Testis (tissue), 3 donors: ENCODE results near the gene MYO15A. TPM values are rescaled to one million over a fixed set of nuclear protein-coding genes. Genes with fewer than 3 reads are reported as not detected.

Source experiments
- DNase-seq: peaks from one replicate; pipeline ENCODE4 v3.0.0-alpha.2; 2019
- H3K27ac ChIP-seq, 2 donors: fragments of 200-600 bp; sonication (generic); one replicate each; pipeline ENCODE4 v1.5.1; 2019
- H3K27me3 ChIP-seq: fragments of 200-600 bp; sonication (generic); one replicate; pipeline ENCODE4 v1.5.1; 2019
- H3K36me3 ChIP-seq: fragments of 200-600 bp; sonication (generic); one replicate; pipeline ENCODE4 v1.5.1; 2017; ENCODE audit warnings: low read depth; ENCODE audit errors: missing control alignments
- H3K4me1 ChIP-seq: fragments of 200-600 bp; sonication (generic); one replicate; pipeline ENCODE4 v1.5.1; 2019
- H3K4me3 ChIP-seq, 2 donors: fragments of 200-600 bp; sonication (generic); one replicate each; pipeline ENCODE4 v1.5.1; 2017 to 2019
- H3K9me3 ChIP-seq: fragments of 200-600 bp; sonication (generic); one replicate; pipeline ENCODE4 v1.5.1; 2017
- CTCF ChIP-seq, 3 experiments: fragments of 450-650 bp in 2 of 3; fragments of 200-600 bp in 1 of 3; sonication (generic) in 1 of 3; IDR thresholded peaks; one replicate each; pipeline ENCODE4 v1.5.1; 2016 to 2019; ENCODE audit warnings: antibody characterized with exemption in 3 of 3, mild to moderate bottlenecking in 2 of 3, moderate library complexity in 1 of 3
- POLR2A ChIP-seq: fragments of 450-650 bp; IDR thresholded peaks from one replicate; pipeline ENCODE4 v1.6.1; 2017; ENCODE audit warnings: antibody characterized with exemption, mild to moderate bottlenecking, moderate library complexity
- whole genome bisulfite sequencing, 2 donors: methylation state at CpG; one replicate each; pipeline ENCODE4 v1.1.5; 2018; 5-methylcytosine and 5-hydroxymethylcytosine counted together
- intact Hi-C: fragments of 100-400 bp; cut with DNase I; formaldehyde crosslinking; loops from one replicate; pipeline ENCODE4 v1.15.1; 2023; ENCODE audit warnings: low total_unique reads
- polyA plus RNA-seq: library from polyadenylated mRNA; stranded (reverse); fragments of 350-450 nt; fragmentation: Illumina TruSeq; extraction: RNeasy Lipid Tissue Mini Kit (QIAGEN cat#74804); gene quantifications from one replicate; pipeline ENCODE4 v1.2.3, GENCODE V29; 2014; ENCODE audit warnings: low read depth, low replicate concordance; ENCODE audit not compliant: insufficient read depth
- total RNA-seq, 2 donors: library from RNA; depleted of rRNA; stranded (reverse); fragments of >200 nt; gene quantifications; one replicate each; pipeline ENCODE4 v1.2.3, GENCODE V29; 2016

MYO15A gene
- total and polyA plus RNA-seq, 3 donors from 2014 or later = 18.6 to 30.2 (median 21.7) TPM

- TF ChIP-seq POLR2A = no peak
- no peak for TF ChIP-seq CTCF (IDR thresholded peaks at IDR 0.05)
- H3K9me3 ChIP-seq = no peaks in the 10 kb centered on the region
- 72 to 75% methylated on average over 15 of the region's 15 CpGs for WGBS, 2 donors
- intact Hi-C loops = no loop called here
- H3K36me3 ChIP-seq = no peaks in the 10 kb centered on the region
- peak; percentile 57 for DNase-seq
- no peaks in the 10 kb centered on the region for H3K4me1 ChIP-seq
- no peak overlapping the region for H3K4me3 ChIP-seq
- no peaks in the 10 kb centered on the region for H3K27me3 ChIP-seq
- H3K27ac ChIP-seq = no peak overlapping the region
These were observed 14.7 kb upstream of the MYO15A start for GRCh38 chr17:18093616-18094408.

GRCh38 chr17:18094409-18094807 is 14.1 kb upstream of the MYO15A start:
- Histone ChIP-seq H3K9me3 (no peaks in the 10 kb centered on the region), H3K27ac (no peak overlapping the region), H3K27me3 (no peaks in the 10 kb centered on the region), H3K36me3 (no peaks in the 10 kb centered on the region), H3K4me1 (no peaks in the 10 kb centered on the region), H3K4me3 (no peak overlapping the region)
- TF ChIP-seq POLR2A (no peak), CTCF (IDR thresholded peaks at IDR 0.05) (no peak)
- intact Hi-C loops = no loop called here
- WGBS, 2 donors = 94 to 97% methylated on average over 10 of the region's 10 CpGs
- no peak for DNase-seq

- no peaks in the 10 kb centered on the region for H3K27me3 ChIP-seq
- no peaks in the 10 kb centered on the region for H3K4me1 ChIP-seq
- H3K27ac ChIP-seq = no peak overlapping the region
- intact Hi-C loops = no loop called here
- H3K9me3 ChIP-seq = no peaks in the 10 kb centered on the region
- DNase-seq = no peak
- WGBS, 2 donors = 87 to 100% methylated on average over 2 to 14 of the region's 14 CpGs
- no peaks in the 10 kb centered on the region for H3K36me3 ChIP-seq
- H3K4me3 ChIP-seq = no peak overlapping the region
- no peak for TF ChIP-seq CTCF (IDR thresholded peaks at IDR 0.05)
These were observed 9.0 kb upstream of the MYO15A start for GRCh38 chr17:18099516-18099915.

- intact Hi-C loops = no loop called here
- WGBS, 2 donors = 80 to 86% methylated on average over 7 to 10 of the region's 10 CpGs
- H3K27me3 ChIP-seq = no peaks in the 10 kb centered on the region
- TF ChIP-seq CTCF (IDR thresholded peaks at IDR 0.05) (no peak), POLR2A (no peak)
- DNase-seq = no peak
- no peaks in the 10 kb centered on the region for H3K9me3 ChIP-seq
- H3K36me3 ChIP-seq = no peaks in the 10 kb centered on the region
- no peak overlapping the region for H3K4me3 ChIP-seq
- H3K4me1 ChIP-seq = no peaks in the 10 kb centered on the region
- H3K27ac ChIP-seq = no peak overlapping the region
These were observed 7.9 kb upstream of the MYO15A start for GRCh38 chr17:18100616-18101015.

- Histone ChIP-seq H3K36me3 (no peaks in the 10 kb centered on the region), H3K4me1 (no peaks in the 10 kb centered on the region), H3K9me3 (no peaks in the 10 kb centered on the region), H3K27ac (no peak overlapping the region), H3K27me3 (no peaks in the 10 kb centered on the region), H3K4me3 (no peak overlapping the region)
- TF ChIP-seq CTCF (IDR thresholded peaks at IDR 0.05) = no peak
- intact Hi-C loops = no loop called here
- WGBS, 2 donors = 69 to 90% methylated on average over 7 to 9 of the region's 9 CpGs
- DNase-seq = no peak
These were observed 6.7 kb upstream of the MYO15A start for GRCh38 chr17:18101828-18102227.
